OCI-LY7 (cell line): Measurements from ENCODE around the gene STAT4. TPM values are rescaled to one million over a fixed set of nuclear protein-coding genes. Genes with fewer than 3 reads are reported as not detected.

Experiments
- BruUV-seq: library from RNA; stranded (reverse); fragments of 400-500 nt; replicated peaks from 2 replicates; lab custom pipeline; 2021; lab: Mats Ljungman, UMichigan
- CTCF ChIA-PET: fragments of 300-600 bp; sonication (Branson Sonifier 250); formaldehyde crosslinking; loops from one replicate; lab custom pipeline; 2022; ENCODE audit warnings: antibody characterized with exemption; ENCODE audit not compliant: unreplicated experiment; lab: Charles Lee
- POLR2A ChIA-PET: fragments of 300-600 bp; sonication (Branson Sonifier 250); formaldehyde crosslinking; loops from one replicate; lab custom pipeline; 2022; ENCODE audit warnings: antibody characterized with exemption; lab: Charles Lee
- DNase-seq: peaks from one replicate; pipeline ENCODE4 v3.0.0-alpha.2; 2015; ENCODE audit warnings: low spot score
- H2AFZ ChIP-seq: fragments of 200-600 bp; sonication (generic), shearing (Covaris generic); 2 replicates; pipeline ENCODE4 v1.6.1; 2014; ENCODE audit warnings: mild to moderate bottlenecking, antibody characterized with exemption, low read length, moderate library complexity
- H3K27ac ChIP-seq: fragments of 200-600 bp; sonication (generic); 2 replicates; pipeline ENCODE4 v1.5.1; 2014; ENCODE audit warnings: mixed run types, low read depth, mild to moderate bottlenecking, moderate library complexity, low read length, inconsistent platforms; ENCODE audit not compliant: poor library complexity, severe bottlenecking
- H3K36me3 ChIP-seq: fragments of 200-600 bp; sonication (generic); 2 replicates; pipeline ENCODE4 v1.6.1; 2014; ENCODE audit warnings: mild to moderate bottlenecking, antibody characterized with exemption, low read length, moderate library complexity, mixed read lengths; ENCODE audit not compliant: insufficient read depth
- H3K4me1 ChIP-seq: fragments of 200-600 bp; sonication (generic); 2 replicates; pipeline ENCODE4 v1.5.1; 2014; ENCODE audit warnings: mild to moderate bottlenecking, low read length; ENCODE audit not compliant: insufficient read depth, poor library complexity, severe bottlenecking
- H3K4me2 ChIP-seq: fragments of 200-600 bp; sonication (generic); 2 replicates; pipeline ENCODE4 v1.6.1; 2014; ENCODE audit warnings: mild to moderate bottlenecking, low read length
- H3K4me3 ChIP-seq: fragments of 200-600 bp; sonication (generic); 2 replicates; pipeline ENCODE4 v1.5.1; 2014; ENCODE audit warnings: mild to moderate bottlenecking, low read depth, low read length; ENCODE audit not compliant: poor library complexity, severe bottlenecking
- H3K79me2 ChIP-seq: fragments of 200-600 bp; sonication (generic); 2 replicates; pipeline ENCODE4 v1.6.1; 2016; ENCODE audit warnings: low read depth, mild to moderate bottlenecking, low read length, moderate library complexity, mixed read lengths; ENCODE audit not compliant: insufficient read depth
- H3K9me2 ChIP-seq: fragments of 200-600 bp; sonication (generic); 2 replicates; pipeline ENCODE4 v1.6.1; 2016; ENCODE audit warnings: mild to moderate bottlenecking, low read length, mixed read lengths; ENCODE audit not compliant: insufficient read depth
- H3K9me3 ChIP-seq: fragments of 200-600 bp; sonication (generic); 2 replicates; pipeline ENCODE4 v1.6.1; 2014; ENCODE audit warnings: mild to moderate bottlenecking, mixed run types, low read length, mixed read lengths
- H4K20me1 ChIP-seq: fragments of 200-600 bp; sonication (generic); 2 replicates; pipeline ENCODE4 v1.6.1; 2014; ENCODE audit warnings: mild to moderate bottlenecking, antibody characterized with exemption, low read length, moderate library complexity, mixed read lengths; ENCODE audit not compliant: insufficient read depth
- CTCF ChIP-seq: fragments of 200-600 bp; sonication (generic); conservative IDR thresholded peaks from 2 replicates; pipeline ENCODE4 v1.5.1; 2014; ENCODE audit warnings: mild to moderate bottlenecking, antibody characterized with exemption, low read length, moderate library complexity, mixed read lengths
- EZH2phosphoT487 ChIP-seq: fragments of 200-600 bp; sonication (generic); IDR thresholded peaks from 2 replicates; pipeline ENCODE4 v1.6.1; 2018; ENCODE audit warnings: low read depth, borderline replicate concordance, mild to moderate bottlenecking, mixed run types, antibody characterized with exemption, low read length, moderate library complexity, mixed read lengths
- intact Hi-C: fragments of 100-400 bp; cut with micrococcal nuclease; formaldehyde crosslinking; loops from one replicate; pipeline ENCODE4 v1.10.0; 2022; ENCODE audit not compliant: unreplicated experiment
- total RNA-seq, 2 experiments: library from RNA; depleted of rRNA in 1 of 2; stranded (reverse); fragments of >200 nt in 1 of 2; shearing (Covaris generic) in 1 of 2; gene quantifications; 2 replicates each; pipeline ENCODE4 v1.2.3, GENCODE V29; 2014 to 2022

Gene STAT4
- total RNA-seq, 2 experiments from 2014 or later, result not detected

DNA sequence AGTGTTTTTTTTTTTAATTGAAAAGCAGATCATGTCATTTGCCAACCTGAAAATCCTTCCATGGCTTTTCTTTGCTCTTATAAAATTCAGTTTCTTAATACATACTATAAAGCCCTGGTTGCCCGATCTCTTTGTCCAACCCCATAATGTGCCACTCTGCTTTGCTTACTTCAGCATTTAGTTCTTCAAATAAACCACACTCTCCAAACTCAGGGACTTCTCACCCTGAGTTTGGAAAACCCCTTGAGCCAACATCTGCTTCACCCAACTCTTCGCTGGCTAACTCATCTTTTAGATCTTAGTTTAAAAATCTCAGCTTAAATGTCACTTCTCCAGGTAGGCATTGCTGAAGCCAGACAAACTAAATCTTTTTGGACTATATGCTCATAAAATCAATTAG is 135.6 kb downstream of the STAT4 start:
- H3K27ac ChIP-seq, result no peak overlapping the region
- H3K9me2 ChIP-seq, result no peaks in the 10 kb centered on the region
- BruUV-seq, result no TSS peak
- intact Hi-C loops, result loop anchor here (10.0 kb wide), 1 partner anchor 350 kb away; no protein-coding TSS in a partner anchor
- no peak overlapping the region for H3K4me2 ChIP-seq
- no peaks in the 10 kb centered on the region; the same call in 1 of the 2 replicates for H3K36me3 ChIP-seq
- no peak overlapping the region for H3K4me3 ChIP-seq
- no peak for DNase-seq
- peaks cover 20% of the 10 kb centered on the region for H3K4me1 ChIP-seq
- POLR2A ChIA-PET, result interaction anchor here (0.6 kb wide), 1 partner anchor 148 kb away, joined by 4 read pairs; no protein-coding TSS in a partner anchor
- no peak overlapping the region for H2AFZ ChIP-seq
- H3K9me3 ChIP-seq, result no peaks in the 10 kb centered on the region
- CTCF ChIA-PET, result no interaction called here
- 0 out of 2 replicates have a peak, but pooled peaks cover 8% of the 10 kb centered on the region for H3K79me2 ChIP-seq
- H4K20me1 ChIP-seq, result no peaks in the 10 kb centered on the region; the same call in 1 of the 2 replicates
- no peak for TF ChIP-seq CTCF
- TF ChIP-seq EZH2phosphoT487, result no peak

DNA sequence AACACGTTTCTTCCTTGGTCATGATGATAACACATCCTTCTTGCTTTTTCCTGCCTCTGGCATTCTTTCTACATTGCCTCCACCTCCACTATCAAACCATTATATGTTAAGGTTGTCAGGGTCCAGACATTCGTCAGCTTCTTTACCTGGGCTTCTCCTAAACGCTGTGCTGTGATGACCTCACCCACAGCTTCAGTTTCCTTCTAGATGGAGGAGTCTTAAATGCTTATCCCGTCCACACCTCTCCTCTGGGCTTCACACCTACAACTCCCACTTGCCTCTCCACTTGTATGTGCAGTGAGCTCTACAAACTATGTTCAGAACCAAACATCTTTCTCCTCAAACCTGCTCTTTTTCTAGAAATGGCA is 136.2 kb downstream of the STAT4 start:
- BruUV-seq, result TSS peak; percentile 80
- peak overlapping the region; percentile 19 for H3K27ac ChIP-seq
- H3K4me3 ChIP-seq, result peak overlapping the region; percentile 85
- H3K9me3 ChIP-seq, result no peaks in the 10 kb centered on the region
- peaks cover 17% of the 10 kb centered on the region for H3K4me1 ChIP-seq
- H3K36me3 ChIP-seq, result peaks cover 5% of the 10 kb centered on the region
- TF ChIP-seq EZH2phosphoT487 (no peak), CTCF (no peak)
- no peak for DNase-seq
- intact Hi-C loops, result loop anchor here (10.0 kb wide), 1 partner anchor 350 kb away; no protein-coding TSS in a partner anchor
- no peaks in the 10 kb centered on the region; the same call in 1 of the 2 replicates for H4K20me1 ChIP-seq
- CTCF ChIA-PET, result no interaction called here
- H2AFZ ChIP-seq, result peak overlapping the region; percentile 76
- 0 out of 2 replicates have a peak, but pooled peaks cover 8% of the 10 kb centered on the region for H3K79me2 ChIP-seq
- H3K4me2 ChIP-seq, result peak overlapping the region; percentile 64
- POLR2A ChIA-PET, result interaction anchor here (0.5 to 1.9 kb wide), 6 partner anchors 8 to 1572 kb away, joined by 3 to 7 read pairs (median 4); no protein-coding TSS in a partner anchor
- no peaks in the 10 kb centered on the region for H3K9me2 ChIP-seq

DNA sequence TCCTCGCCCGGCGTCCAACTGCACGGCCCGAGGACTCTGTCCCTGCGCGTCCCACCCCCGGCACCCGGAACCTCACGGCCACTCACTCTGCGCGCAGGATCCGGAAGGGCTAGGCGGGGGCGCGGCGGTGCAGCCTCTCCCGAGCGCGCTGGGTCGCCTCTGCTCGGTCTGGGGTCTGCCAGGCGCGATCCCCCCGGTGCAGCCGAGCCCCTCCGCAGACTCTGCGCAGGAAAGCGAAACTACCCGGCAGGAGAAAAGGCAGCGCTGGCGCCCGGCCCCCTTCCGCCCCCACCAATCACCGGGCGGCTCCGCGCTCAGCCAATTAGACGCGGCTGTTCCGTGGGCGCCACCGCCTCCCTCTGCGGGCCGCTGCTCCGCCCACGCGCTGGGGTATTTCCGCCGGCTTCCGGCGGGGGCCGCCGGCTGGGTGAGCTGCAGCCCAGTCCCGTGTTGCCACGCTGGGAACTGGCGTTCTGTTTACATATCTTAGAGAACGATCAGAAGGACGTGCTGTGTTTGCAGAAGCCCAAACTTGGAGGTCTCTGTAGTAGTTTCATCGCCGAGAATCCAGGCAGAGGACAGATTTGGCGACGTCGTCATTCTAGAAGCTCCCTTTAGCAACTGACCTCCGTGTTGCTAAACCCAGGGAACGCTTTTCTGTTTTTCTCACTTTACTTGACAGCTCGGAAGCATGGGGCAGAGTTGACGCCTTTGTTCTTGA is 136.7 kb downstream of the STAT4 start, which contains the start of gene STAT1:
TSS of gene STAT1 (minus strand) at position 240 of the 721 bp plus-strand sequence. CDS start 4,168 bp downstream, outside the sequence.
- H3K9me2 ChIP-seq, result no peaks in the 10 kb centered on the region
- intact Hi-C loops, result loop anchor here (10.0 kb wide), 1 partner anchor 349 kb away; no protein-coding TSS in a partner anchor
- H3K79me2 ChIP-seq, result 0 out of 2 replicates have a peak, but pooled peaks cover 8% of the 10 kb centered on the region
- peaks cover 14% of the 10 kb centered on the region for H3K4me1 ChIP-seq
- DNase-seq, result peak; percentile 92
- no peak for TF ChIP-seq EZH2phosphoT487
- H3K4me3 ChIP-seq, result peak within 1 kb of the TSS; percentile 85
- no peaks in the 10 kb centered on the region; the same call in 1 of the 2 replicates for H4K20me1 ChIP-seq
- BruUV-seq, result no TSS peak
- H2AFZ ChIP-seq, result peak within 1 kb of the TSS; percentile 76
- POLR2A ChIA-PET, result interaction anchor here (0.5 to 1.9 kb wide), 9 partner anchors 8 to 1572 kb away, joined by 3 to 8 read pairs (median 4); no protein-coding TSS in a partner anchor
- CTCF ChIA-PET, result no interaction called here
- H3K36me3 ChIP-seq, result peaks cover 9% of the 10 kb centered on the region
- peak within 1 kb of the TSS; percentile 19 for H3K27ac ChIP-seq
- H3K4me2 ChIP-seq, result peak within 1 kb of the TSS; percentile 96
- no peaks in the 10 kb centered on the region for H3K9me3 ChIP-seq
